GM19468 (cell line): ENCODE results near the gene TANC1.

Source experiments
- ATAC-seq: cut with Tn5 transposase; IDR thresholded peaks from one replicate; pipeline ENCODE4 v1.9.1; 2021; ENCODE audit warnings: mild to moderate bottlenecking, moderate library complexity, moderate number of reproducible peaks; ENCODE audit not compliant: unreplicated experiment; ENCODE audit errors: extremely low read depth

The TANC1 gene

DNA sequence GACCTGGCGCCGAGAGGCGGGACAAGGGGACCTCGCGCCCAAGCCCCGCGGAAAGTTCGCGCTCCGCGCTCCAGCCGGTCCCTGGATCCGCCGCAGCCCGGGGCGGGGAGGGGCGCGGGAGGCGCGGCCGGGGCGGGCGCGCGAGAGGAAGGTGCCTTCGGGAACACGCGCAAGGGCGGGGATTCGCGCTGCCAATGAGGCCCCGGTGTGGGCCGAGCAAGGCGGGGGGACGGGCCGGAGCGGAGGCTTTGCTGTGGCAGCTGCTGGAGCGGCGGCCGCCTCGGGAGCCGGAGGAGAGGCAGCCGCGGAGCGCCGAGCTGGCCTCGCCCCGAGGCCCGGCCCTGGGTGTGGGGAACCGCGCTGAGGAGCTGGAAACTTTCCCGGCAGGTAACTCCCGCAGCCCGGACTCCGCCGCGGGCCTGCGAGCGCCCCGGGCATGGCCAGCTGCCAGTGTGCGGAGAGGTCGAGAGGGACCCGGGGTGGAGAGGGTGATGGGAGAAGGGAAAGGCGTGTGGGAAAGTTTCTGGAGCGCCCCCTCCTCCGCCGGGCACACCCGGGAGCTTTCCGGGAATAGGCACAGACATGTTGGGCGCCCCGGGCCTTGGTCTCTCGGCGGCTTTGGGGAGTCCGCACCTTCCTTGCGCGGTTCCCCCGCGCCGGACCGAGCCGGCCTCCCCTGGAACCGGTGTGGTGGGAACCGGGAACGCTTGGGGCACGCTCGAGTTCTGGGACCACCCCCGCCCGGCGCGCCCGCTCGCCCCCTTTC, at the start of gene TANC1:
TSS of gene TANC1 (plus strand) at position 245 of the 766 bp plus-strand sequence. CDS start 97,271 bp downstream, outside the sequence.
- ATAC-seq: peak; percentile 75

DNA sequence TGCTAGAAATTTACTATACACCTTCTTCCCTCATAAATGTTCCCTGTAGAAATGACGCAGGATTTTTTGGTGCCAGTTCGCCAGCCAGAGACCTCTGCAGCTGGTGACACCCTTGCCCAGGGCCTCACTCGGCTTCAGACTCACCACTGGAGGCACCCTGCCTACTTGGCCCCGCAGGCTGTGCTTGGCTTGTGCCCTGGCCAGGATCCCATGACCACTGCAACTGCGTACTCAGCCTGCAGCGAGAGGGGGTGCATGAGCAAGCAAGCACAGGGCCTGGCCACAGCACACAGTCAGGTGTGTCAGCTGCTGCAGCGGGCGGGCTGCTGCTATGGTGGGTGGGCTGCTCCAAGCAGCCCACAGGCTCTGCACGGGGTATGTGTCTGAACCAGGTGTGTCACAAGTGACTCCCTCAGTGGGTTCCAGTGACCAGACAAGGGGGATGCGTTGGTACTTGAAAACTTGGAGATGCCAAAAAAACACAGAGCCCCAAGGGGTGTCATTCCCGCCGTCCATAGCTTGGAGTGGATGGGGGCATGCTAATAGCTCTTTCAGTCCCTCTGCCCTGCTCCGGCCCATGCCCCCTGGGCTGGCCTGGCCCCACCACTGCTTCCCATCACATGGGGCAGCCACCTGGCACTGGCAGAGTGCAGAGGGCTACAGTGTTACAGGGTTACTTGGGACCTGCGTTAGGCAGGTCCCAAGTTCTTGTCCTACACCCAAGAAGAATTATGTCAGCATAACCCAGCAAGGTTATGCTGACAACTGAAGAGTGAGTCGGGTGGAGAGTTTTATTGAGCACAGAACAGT, 46.6 kb upstream of the TANC1 start:
- ATAC-seq: no peak

DNA sequence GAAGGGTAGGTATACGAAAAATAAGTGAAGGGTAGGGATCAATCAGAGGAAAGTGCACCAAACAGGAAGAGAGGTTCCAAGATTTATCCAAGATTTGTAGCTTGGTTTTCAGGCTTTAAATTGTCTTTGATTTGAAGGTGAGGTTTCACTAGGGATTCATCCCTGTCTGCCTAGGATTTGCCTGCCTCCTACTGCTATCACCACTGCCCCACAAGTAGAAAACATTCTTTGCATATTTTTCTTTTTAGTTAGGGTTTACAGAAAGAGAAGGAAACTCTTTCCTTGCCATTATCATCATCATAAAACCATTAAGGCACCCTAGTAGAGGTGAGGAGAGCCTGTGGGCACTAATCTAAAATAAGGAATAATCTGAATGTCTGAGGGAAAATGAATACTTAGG, 45.8 kb upstream of the TANC1 start:
- no peak for ATAC-seq

DNA sequence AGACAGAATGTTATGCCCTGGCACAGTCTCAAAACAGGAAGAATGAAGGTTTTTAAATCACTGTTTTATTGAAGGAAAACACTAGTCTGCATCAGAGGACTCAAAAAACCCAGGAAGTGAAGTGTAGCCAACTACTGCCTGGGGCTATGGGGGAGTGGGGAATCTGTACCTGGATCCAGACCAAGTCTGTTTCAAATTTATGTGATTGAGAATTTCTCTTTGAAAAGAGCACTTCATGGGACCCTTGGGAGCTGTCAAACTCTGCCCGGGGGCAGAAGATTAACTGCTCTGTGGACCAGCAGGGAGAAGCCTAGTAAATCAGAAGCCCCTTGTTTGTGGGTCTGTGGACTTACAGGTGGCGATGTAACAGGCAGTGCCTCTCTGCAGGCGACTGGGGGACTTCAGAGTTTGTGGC, 45.3 kb upstream of the TANC1 start:
- ATAC-seq: no peak

DNA sequence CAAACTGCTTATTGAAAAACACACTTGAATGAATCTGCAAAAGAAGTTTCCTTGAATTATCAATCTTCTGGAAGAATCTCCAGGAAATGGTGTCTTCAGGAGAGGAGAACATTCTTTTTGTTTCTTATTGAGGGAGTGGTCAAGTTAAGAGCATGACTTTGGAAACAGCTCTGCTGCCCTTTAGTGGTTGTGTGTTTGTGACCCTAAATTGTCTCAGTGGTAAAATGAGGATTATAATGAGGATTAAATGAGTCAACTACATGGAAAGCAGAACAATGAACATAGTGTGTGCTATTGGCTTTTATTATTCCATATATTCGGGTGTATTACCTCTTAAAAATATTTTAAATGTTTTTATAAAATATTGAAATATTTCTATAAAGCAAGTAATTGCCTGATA, 44.8 kb upstream of the TANC1 start:
- no peak for ATAC-seq

DNA sequence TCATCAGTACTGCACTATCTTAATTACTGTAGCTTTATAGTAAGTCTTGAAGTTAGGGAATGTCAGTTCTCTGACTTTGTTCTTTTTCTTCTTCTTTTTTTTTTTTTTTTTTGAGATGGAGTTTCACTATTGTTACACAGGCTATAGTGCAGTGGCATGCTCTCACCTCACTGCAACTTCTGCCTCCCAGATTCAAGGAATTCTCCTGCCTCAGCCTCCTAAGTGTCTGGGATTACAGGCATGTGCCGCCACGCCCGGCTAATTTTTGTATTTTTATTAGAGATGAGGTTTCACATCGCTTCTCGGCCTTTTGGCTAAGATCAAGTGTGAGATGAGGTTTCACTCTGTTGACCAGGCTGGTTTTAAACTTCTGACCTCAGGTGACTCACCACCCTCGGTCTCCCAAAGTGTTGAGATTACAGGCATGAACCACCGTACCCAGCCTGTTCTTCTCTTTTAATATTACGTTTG, 41.9 kb upstream of the TANC1 start:
- ATAC-seq: no peak

DNA sequence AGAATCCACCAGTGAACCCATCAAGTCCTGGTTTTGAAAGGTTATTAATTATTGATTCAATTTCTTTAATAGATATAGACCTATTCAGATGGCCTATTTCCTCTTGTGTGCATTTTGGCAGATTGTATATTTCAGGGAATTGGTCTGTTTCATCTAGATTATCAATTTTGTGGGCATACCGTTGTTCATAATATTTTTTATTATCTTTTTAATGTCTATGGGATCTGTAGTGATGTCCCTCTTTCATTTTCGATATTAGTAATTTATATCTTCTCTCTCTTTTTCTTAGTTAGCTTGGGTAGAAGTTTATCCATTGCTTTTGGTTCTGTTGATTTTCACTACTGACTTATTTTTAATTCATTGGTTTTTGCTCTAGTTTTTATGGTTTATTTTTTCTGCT, 39.9 kb upstream of the TANC1 start:
- ATAC-seq: no peak

DNA sequence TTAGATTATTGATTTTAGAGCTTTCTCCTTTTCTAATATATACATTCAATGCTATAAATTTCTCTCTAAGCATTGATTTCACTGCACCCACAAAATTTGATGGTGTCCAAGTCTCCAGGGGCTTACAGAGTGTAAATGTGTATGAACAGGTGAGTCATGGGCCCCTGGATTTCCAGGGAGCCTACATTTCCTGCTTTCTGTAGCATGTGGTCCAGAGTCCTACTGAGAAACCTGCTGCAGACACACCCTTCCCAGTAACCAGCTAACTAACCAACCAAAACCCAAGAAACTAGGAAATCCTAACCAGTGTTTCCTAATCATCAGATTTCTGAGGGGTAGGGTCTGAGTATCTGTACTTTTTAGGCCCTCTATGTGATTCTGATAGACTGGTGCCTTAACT, 39.5 kb upstream of the TANC1 start:
- no peak for ATAC-seq

DNA sequence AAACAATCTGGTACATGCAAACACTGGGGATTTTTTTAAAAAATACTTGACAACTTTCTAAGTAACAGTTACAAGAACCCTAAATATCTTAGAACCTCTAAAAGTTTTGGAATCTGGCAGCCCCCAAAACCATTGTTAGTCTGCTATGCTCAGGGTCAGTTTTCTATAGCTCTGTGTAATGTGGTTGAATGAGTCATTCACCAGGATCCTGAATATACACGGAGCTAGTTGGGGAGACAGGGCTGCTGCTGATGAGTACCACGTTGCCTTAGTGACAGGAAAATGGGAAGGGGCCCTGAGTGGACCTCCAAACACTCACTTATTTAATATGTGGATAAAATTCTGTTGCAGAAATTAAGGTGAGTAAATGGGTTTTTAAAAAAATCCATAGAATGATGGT, 36.9 kb upstream of the TANC1 start:
- ATAC-seq: no peak

DNA sequence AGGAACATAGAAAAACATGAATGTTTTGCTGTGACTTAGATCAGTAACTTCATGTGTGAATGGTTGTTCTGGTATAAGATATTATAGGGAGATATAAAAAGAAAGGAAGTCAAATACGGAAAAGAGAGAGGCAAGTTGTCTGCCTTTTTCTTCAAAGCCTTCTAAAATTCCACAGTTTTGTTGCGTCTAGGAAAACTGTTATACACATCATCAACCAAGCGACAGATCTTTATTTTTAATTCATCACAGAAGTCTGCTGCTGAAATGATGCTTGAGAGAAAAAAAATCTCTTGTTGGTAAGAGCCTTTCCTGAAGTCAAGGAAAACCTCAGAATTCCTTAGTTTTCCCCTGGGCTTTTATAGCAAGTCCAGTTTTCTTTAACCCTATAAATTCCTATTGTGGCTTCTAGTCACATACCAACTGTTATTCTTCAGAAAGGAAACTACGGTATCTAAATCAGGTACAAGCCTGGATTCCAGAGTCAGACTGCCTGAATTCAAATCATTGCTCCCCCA, 36.3 kb upstream of the TANC1 start:
- no peak for ATAC-seq

DNA sequence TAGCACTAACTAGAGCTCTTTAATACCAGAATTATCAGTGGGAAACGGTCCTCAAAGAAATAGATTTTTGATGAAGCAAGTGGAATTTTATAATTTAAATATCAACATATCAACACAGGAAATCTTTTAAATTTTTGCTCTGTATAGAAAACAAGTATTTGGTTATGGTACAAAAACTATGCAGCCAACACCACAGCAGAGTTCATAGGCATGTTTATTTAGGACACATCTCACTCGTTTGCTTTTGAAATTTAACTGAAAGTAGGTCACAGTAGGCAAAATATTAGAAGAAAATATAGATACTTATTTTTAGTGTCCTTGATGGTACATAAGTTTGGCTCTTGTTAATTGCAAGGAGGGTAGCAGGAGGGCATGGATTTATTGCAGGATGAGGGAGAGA, 34.3 kb upstream of the TANC1 start:
- no peak for ATAC-seq

DNA sequence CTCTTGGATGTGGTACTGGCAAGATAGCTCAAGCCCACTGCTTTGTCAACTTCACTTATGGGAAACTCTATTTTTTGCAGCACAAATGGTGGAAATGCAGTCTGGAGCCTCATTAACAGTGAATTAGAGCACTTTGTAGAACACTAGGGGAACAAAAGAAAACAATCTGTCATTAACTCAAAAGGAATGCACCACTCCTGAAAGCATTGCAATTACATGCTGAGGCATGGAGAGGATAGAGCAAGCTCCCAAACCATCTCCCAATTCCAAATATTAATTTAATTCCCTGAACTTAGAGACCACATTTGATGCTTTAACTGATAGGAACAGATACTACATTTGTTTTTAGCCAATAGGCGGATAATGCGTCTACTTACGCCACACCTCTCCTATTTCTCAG, 32.8 kb upstream of the TANC1 start:
- ATAC-seq: no peak

DNA sequence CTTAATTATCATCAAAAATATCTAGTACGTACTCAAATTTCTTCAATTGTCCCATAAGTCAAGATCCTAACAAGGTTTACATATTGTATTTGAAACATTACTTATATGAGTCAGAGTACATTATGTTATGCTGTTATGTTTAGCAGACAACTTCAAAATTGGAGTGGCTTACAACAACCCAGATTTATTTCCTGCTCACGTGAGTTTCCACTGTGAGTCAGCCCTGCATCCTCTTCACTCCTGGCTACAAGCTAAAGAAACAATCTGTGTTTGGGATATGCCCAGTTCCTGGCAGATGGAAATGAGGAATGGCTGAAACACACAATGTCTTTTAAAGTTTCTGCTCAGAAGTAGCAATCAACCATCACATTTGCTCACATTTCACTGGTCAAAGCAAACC, 31.5 kb upstream of the TANC1 start:
- no peak for ATAC-seq

DNA sequence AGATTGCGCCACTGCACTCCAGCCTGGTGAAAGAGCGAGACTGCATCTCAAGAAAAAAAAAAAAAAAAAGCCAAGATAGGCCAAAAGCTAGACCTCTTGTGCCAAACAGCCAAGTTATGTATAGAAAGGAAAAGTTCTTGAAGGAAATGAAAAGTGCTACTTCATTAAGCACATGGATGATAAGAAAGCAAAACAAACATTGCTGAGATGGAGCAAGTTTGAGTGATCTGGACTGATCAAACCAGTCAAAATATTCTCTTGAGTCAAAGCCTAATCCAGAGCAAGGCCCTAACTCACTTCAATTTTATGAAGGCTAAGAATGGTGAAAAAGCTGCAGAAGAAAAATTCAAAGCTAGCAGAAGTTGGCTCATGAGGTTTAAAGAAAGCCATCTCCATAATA, 28.1 kb upstream of the TANC1 start:
- no peak for ATAC-seq

DNA sequence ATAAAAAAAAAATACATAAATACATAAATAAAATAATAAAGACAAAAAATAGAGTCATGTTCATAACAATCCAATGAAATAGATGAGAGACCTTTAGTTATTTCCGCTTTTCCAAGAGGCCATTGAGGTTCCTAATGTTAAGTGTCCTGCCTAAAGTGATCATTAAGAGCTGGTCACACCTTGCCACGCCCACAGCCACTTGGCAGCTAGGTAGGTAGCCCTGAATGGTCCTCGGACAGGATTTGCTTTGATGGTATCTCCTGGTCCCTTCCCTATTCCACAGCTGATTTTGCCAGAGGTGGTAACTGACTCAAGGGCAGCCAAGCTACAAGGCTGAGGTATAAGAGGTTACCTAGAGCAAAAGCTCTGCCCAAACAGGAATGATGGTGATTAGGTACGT, 24.5 kb upstream of the TANC1 start:
- ATAC-seq: no peak

DNA sequence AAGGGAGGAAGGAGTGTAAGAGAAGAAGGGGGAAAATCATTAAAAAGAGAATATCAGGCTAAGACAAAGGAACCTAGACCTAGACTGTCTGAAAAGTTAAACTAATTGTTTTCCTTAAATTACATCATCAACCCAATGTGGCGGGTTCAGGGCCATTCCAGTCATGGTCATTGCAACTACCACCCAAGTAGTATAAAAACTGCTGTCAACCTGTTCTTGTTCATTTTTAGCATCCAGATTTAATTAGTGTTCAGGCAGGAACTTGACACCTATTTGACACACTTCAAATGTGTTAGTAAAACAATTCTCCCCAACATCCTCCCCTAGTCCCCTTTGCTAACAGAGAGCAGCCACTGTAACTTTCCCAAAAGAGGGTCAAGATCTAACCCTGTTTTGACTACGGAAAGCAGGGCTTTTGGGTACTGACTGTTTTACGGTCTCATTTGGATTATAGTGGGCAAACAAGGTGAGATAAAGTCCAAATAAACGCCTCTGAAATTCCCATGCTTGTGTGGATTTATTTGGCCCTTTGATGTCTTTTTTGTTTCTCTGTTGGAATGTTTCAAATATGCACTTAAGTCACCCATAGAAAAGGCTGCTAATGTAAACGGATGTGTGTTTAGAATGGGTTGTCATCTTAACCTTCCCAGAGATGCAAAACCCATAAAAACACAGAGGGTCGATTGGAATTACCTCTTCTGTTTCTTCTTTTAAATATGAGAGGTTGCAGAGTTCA, 19.3 kb upstream of the TANC1 start:
- ATAC-seq: no peak

DNA sequence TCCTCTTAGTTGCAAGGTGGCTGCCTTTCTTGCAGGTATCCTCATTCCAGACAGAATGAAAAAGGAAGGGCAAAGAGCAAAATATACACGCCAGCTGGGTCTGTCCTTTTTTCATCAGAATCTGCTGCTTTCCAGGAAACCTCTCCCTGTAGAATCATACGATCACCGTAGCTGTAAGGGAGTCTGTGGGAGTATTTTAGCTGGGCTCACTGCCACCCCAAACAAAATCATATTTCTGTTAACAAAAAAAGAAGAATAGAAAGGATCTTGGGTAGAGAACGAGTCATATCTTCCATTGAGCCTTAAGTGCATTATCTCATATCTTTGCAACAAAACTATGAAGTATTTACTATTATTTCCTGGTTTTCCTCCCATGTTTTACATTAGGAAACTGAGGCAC, 15.0 kb upstream of the TANC1 start:
- ATAC-seq: no peak

DNA sequence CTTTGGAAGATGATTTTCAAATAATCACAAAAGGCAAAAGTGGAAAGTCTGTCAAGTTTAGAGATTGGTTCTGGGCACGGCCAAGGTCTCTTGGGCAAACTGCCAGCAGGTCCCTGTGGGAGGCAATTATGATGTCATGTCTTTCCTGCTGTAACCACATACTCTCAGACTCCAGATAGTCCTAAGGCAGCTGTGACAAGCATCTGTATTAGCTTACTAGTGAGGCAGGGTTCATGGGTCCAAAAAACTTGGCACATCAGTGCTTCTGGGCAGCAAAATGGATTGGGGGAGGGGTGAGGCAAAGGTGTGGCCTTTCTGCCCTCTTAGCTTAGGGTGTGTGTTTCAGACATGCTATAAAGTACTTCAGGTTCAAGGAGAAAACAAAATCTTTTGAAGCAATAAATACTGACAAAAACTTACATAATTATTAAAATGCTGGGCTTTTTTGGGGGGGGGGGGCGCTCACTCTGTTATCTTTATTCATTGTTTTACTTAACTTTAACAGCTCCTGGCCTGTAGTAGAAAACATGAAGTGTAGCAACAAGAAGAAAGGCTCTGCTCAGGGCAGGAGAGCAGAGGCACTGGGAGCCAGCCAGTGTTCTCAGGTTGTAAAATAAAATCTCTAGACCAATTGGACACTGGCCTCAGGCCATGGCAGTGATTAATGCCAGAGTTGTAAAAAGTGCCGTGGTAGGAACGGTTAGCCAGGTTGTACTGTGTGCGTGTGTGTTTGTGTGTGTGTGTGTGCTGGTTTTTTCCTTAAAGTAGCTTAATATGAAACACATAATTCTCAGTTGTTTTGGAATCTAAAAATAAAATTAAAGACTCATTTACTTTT, 14.3 kb upstream of the TANC1 start:
- peak; percentile 58 for ATAC-seq

DNA sequence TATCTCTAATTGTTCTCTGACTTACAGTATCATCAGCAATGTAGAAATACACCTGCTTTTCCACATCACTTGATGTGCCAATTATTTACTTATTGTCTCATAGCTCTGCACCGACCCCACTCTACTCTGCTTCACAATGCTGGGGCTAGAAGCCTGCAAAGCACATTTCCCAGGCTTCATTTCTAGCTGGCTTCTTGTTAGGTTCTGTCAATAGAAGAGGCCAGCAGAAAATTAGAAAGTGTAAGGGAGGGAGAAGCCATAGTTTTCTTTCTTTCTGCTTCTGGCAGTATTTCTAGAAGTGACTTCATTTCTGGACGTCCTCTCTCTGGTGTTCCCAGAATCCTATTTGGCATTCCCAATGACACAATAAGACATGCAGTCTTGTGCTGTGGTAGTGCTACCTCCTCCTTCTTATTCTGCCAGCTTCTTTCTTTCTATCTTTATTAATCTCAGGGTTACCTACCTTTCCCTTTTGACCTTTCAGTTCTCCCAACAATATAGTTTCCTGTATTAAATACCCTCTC, 12.5 kb upstream of the TANC1 start:
- no peak for ATAC-seq

DNA sequence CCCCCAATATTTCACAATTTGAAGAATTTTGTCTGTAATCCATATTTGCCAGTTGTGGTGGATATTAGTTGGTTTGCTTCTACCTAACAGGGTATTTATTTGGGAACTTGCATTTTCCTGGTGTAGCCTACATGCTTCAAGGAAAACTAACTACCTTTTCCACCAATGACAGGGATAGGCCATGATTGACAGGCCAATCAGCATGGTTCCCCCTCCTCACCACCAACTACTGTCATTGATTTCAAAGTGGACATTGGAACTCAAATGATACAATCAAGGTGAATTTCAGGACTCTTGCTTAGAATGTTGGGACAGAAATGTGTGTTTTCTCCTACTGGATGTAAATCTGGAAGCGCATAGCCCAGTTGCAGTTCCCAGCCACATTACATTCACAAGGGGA, 10.1 kb upstream of the TANC1 start:
- no peak for ATAC-seq
